ENCODE data around the gene PDC. TPM values are rescaled to one million over a fixed set of nuclear protein-coding genes. Genes with fewer than 3 reads are reported as not detected.

The PDC gene
- polyA plus RNA-seq, 1 of the 3 experiments (the other 2 are of a cell fraction): not detected

GRCh38 chr1:186481303-186481888 lies 20.5 kb upstream of the PDC start (continued):
- TF ChIP-seq YY1 (IDR thresholded peaks at IDR 0.05; ENCODE audit: low read depth) (no peak), RAD21 (IDR thresholded peaks at IDR 0.05; ENCODE audit: low read length) (no peak), USF1 (IDR thresholded peaks at IDR 0.05; ENCODE audit: borderline replicate concordance, low read depth) (no peak), MEF2A (IDR thresholded peaks at IDR 0.05; ENCODE audit: borderline replicate concordance, low read depth) (no peak)

DNA sequence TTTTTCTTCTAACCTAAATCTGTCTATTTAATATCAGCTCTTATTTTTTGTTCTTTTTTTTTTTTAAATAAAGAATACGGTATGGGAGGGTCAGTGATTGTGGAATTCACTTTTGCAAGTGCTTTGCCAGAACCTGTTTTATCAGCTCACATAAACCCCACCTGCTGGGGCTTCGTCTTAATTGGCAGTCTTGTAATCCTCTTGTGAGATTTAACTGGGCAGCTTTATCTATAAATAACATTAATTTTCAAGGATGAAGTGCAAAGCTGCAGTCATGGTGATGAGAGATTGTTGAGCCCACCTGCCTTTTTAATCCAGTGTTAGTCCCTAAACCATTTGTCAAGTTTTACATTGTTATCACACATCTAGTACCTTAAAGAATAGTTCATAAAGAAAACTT lies 18.2 kb upstream of the PDC start:
- H3K4me1 ChIP-seq (ENCODE audit: control insufficient read depth in 1 of 2, insufficient read depth in 2 of 2, low read depth in 1 of 2, low read length in 1 of 2): peaks cover 0 to 8% of the 10 kb centered on the region in 2 experiments; a peak in 3 of 4 replicates
- WGBS (ENCODE audit: low lambda C conversion rate): 78% methylated on average over 2 of the region's 2 CpGs
- no peaks in the 10 kb centered on the region for H3K9me2 ChIP-seq
- H3K36me3 ChIP-seq (replicated peaks in 1 of 2; ENCODE audit: control insufficient read depth in 1 of 2, insufficient read depth in 2 of 2, low read length in 1 of 2): no peaks in the 10 kb centered on the region
- no peaks in the 10 kb centered on the region for H3K9me3 ChIP-seq
- H3K4me2 ChIP-seq: no peak overlapping the region
- no peak overlapping the region for H3K9ac ChIP-seq
- TF ChIP-seq RFX5 (IDR thresholded peaks at IDR 0.05; ENCODE audit: low read length) (no peak), SIN3A (IDR thresholded peaks at IDR 0.05; ENCODE audit: borderline replicate concordance, low read depth, low read length) (no peak), USF1 (IDR thresholded peaks at IDR 0.05; ENCODE audit: borderline replicate concordance, low read depth) (no peak), TEAD4 (IDR thresholded peaks at IDR 0.05; ENCODE audit: borderline replicate concordance, insufficient read depth) (no peak), RCOR1 (IDR thresholded peaks at IDR 0.05; ENCODE audit: low read length) (no peak), TAF1 (IDR thresholded peaks at IDR 0.05; ENCODE audit: borderline replicate concordance, low read depth, low read length) (no peak), MEF2A (IDR thresholded peaks at IDR 0.05; ENCODE audit: borderline replicate concordance, low read depth) (no peak), EP300 (IDR thresholded peaks at IDR 0.05; ENCODE audit: borderline replicate concordance in 1 of 2, low read depth in 1 of 2, low read length in 1 of 2) (no peak), FOSL2 (IDR thresholded peaks at IDR 0.05; ENCODE audit: borderline replicate concordance, low read depth) (no peak), JUND (IDR thresholded peaks at IDR 0.05) (no peak), FOXJ3 (CRISPR knock-in tag; IDR thresholded peaks at IDR 0.05) (no peak), RAD21 (IDR thresholded peaks at IDR 0.05; ENCODE audit: low read length) (no peak), ELF1 (IDR thresholded peaks at IDR 0.05) (no peak)
- TF ChIP-seq, protein P1, sequence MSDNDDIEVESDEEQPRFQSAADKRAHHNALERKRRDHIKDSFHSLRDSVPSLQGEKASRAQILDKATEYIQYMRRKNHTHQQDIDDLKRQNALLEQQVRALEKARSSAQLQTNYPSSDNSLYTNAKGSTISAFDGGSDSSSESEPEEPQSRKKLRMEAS (IDR thresholded peaks at IDR 0.05; ENCODE audit: low read depth): no peak
- TF ChIP-seq, protein P2, sequence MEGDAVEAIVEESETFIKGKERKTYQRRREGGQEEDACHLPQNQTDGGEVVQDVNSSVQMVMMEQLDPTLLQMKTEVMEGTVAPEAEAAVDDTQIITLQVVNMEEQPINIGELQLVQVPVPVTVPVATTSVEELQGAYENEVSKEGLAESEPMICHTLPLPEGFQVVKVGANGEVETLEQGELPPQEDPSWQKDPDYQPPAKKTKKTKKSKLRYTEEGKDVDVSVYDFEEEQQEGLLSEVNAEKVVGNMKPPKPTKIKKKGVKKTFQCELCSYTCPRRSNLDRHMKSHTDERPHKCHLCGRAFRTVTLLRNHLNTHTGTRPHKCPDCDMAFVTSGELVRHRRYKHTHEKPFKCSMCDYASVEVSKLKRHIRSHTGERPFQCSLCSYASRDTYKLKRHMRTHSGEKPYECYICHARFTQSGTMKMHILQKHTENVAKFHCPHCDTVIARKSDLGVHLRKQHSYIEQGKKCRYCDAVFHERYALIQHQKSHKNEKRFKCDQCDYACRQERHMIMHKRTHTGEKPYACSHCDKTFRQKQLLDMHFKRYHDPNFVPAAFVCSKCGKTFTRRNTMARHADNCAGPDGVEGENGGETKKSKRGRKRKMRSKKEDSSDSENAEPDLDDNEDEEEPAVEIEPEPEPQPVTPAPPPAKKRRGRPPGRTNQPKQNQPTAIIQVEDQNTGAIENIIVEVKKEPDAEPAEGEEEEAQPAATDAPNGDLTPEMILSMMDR (IDR thresholded peaks at IDR 0.05): no peak
- TF ChIP-seq, protein P3, sequence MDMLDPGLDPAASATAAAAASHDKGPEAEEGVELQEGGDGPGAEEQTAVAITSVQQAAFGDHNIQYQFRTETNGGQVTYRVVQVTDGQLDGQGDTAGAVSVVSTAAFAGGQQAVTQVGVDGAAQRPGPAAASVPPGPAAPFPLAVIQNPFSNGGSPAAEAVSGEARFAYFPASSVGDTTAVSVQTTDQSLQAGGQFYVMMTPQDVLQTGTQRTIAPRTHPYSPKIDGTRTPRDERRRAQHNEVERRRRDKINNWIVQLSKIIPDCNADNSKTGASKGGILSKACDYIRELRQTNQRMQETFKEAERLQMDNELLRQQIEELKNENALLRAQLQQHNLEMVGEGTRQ (IDR thresholded peaks at IDR 0.05; ENCODE audit: borderline replicate concordance, low read depth, low read length): no peak
- TF ChIP-seq, protein P4, sequence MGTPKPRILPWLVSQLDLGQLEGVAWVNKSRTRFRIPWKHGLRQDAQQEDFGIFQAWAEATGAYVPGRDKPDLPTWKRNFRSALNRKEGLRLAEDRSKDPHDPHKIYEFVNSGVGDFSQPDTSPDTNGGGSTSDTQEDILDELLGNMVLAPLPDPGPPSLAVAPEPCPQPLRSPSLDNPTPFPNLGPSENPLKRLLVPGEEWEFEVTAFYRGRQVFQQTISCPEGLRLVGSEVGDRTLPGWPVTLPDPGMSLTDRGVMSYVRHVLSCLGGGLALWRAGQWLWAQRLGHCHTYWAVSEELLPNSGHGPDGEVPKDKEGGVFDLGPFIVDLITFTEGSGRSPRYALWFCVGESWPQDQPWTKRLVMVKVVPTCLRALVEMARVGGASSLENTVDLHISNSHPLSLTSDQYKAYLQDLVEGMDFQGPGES (IDR thresholded peaks at IDR 0.05; ENCODE audit: low read depth, low read length): no peak
- H3K27ac ChIP-seq (ENCODE audit: low read depth in 2 of 2, low read length in 1 of 2): no peak overlapping the region
- no peaks in the 10 kb centered on the region for H3K27me3 ChIP-seq (ENCODE audit: insufficient read depth)
- no peaks in the 10 kb centered on the region for H3K79me2 ChIP-seq (ENCODE audit: insufficient read depth)
- no peak overlapping the region for H3K4me3 ChIP-seq (ENCODE audit: low read depth in 2 of 2, low read length in 1 of 2)
- no peaks in the 10 kb centered on the region for H4K20me1 ChIP-seq (ENCODE audit: insufficient read depth)
- CTCF ChIA-PET: interaction anchor here (0.6 to 2.5 kb wide), 2 partner anchors 18 to 507 kb away, joined by 3 to 11 read pairs; partner anchors contain the start of gene PDC
- H3F3A ChIP-seq (replicated peaks; ENCODE audit: insufficient read depth): peaks cover 12% of the 10 kb centered on the region
- DNase-seq: no peak
- H2AFZ ChIP-seq (ENCODE audit: low read depth): no peak overlapping the region
- POLR2A ChIA-PET: no interaction called here

All from SK-N-SH (cell line).